WTC11 (cell line): ENCODE results near the gene RETREG3. TPM values are rescaled to one million over a fixed set of nuclear protein-coding genes. Genes with fewer than 3 reads are reported as not detected.

Source experiments
- ATAC-seq: fragments of 200-7000 bp; cut with Tn5 transposase; 2 replicates; pipeline ENCODE4 v1.10.0; 2021; ENCODE audit warnings: mild to moderate bottlenecking, moderate library complexity
- CTCF ChIA-PET: fragments of 300-600 bp; sonication (Branson Sonifier 250); formaldehyde crosslinking; loops from one replicate; lab custom pipeline; 2021; ENCODE audit warnings: antibody characterized with exemption; lab: Charles Lee
- POLR2A ChIA-PET: fragments of 350-600 bp; sonication (Branson Sonifier 250); formaldehyde crosslinking; loops from one replicate; lab custom pipeline; 2021; ENCODE audit warnings: antibody characterized with exemption; lab: Charles Lee
- DNase-seq: peaks from one replicate; pipeline ENCODE4 v3.0.0; 2021; ENCODE audit warnings: low spot score
- H3K27ac Mint-ChIP-seq: 2 replicates; pipeline ENCODE4 v1.8.0; 2021; ENCODE audit warnings: mixed read lengths
- H3K27me3 Mint-ChIP-seq: 2 replicates; pipeline ENCODE4 v1.8.0; 2021; ENCODE audit warnings: low read depth, mild to moderate bottlenecking, moderate library complexity, mixed read lengths
- H3K36me3 Mint-ChIP-seq: 2 replicates; pipeline ENCODE4 v1.8.0; 2021; ENCODE audit warnings: mixed read lengths
- H3K4me1 Mint-ChIP-seq: 2 replicates; pipeline ENCODE4 v1.8.0; 2022; ENCODE audit warnings: mixed read lengths
- H3K4me3 Mint-ChIP-seq: 2 replicates; pipeline ENCODE4 v1.8.0; 2021; ENCODE audit warnings: mild to moderate bottlenecking, moderate library complexity, mixed read lengths
- H3K9me3 Mint-ChIP-seq: 2 replicates; pipeline ENCODE4 v1.8.0; 2021; ENCODE audit warnings: mixed read lengths
- CREB1 ChIP-seq: sonication (generic); formaldehyde crosslinking; IDR thresholded peaks from 2 replicates; pipeline ENCODE4 v1.8.0; 2023; ENCODE audit warnings: mild to moderate bottlenecking, missing genetic modification reagents
- CREM ChIP-seq: sonication (generic); formaldehyde crosslinking; IDR thresholded peaks from 2 replicates; pipeline ENCODE4 v1.8.1; 2022; ENCODE audit warnings: mild to moderate bottlenecking, missing genetic modification reagents, moderate library complexity
- E2F5 ChIP-seq: sonication (generic); formaldehyde crosslinking; IDR thresholded peaks from 2 replicates; pipeline ENCODE4 v1.8.1; 2022; ENCODE audit warnings: mild to moderate bottlenecking, moderate library complexity, missing genetic modification reagents
- ESRRA ChIP-seq: sonication (generic); formaldehyde crosslinking; IDR thresholded peaks from 2 replicates; pipeline ENCODE4 v1.8.1; 2022; ENCODE audit warnings: mild to moderate bottlenecking, missing genetic modification reagents, borderline replicate concordance
- ETV6 ChIP-seq: sonication (generic); formaldehyde crosslinking; IDR thresholded peaks from 2 replicates; pipeline ENCODE4 v1.8.1; 2022; ENCODE audit warnings: mild to moderate bottlenecking, missing genetic modification reagents
- GABPB1 ChIP-seq: sonication (generic); formaldehyde crosslinking; IDR thresholded peaks from 2 replicates; pipeline ENCODE4 v1.8.1; 2023; ENCODE audit warnings: mild to moderate bottlenecking, missing genetic modification reagents
- MAX ChIP-seq: sonication (generic); formaldehyde crosslinking; IDR thresholded peaks from 2 replicates; pipeline ENCODE4 v1.8.0; 2022; ENCODE audit warnings: mild to moderate bottlenecking, missing genetic modification reagents
- NFYB ChIP-seq: sonication (generic); formaldehyde crosslinking; conservative IDR thresholded peaks from 2 replicates; pipeline ENCODE4 v1.8.0; 2022; ENCODE audit warnings: low read depth, missing genetic modification reagents
- NR3C1 ChIP-seq: sonication (generic); formaldehyde crosslinking; conservative IDR thresholded peaks from 2 replicates; pipeline ENCODE4 v1.8.1; 2023; ENCODE audit warnings: low read depth, mild to moderate bottlenecking, missing genetic modification reagents
- SP1 ChIP-seq: sonication (generic); formaldehyde crosslinking; conservative IDR thresholded peaks from 2 replicates; pipeline ENCODE4 v1.8.1; 2022; ENCODE audit warnings: missing genetic modification reagents
- TP53 ChIP-seq: sonication (generic); formaldehyde crosslinking; IDR thresholded peaks from 2 replicates; pipeline ENCODE4 v1.8.1; 2023; ENCODE audit warnings: mild to moderate bottlenecking, missing genetic modification reagents
- USF2 ChIP-seq: sonication (generic); formaldehyde crosslinking; IDR thresholded peaks from 2 replicates; pipeline ENCODE4 v1.8.1; 2023; ENCODE audit warnings: mild to moderate bottlenecking, missing genetic modification reagents, moderate library complexity
- ZBTB21 ChIP-seq: sonication (generic); formaldehyde crosslinking; IDR thresholded peaks from 2 replicates; pipeline ENCODE4 v1.8.1; 2023; ENCODE audit warnings: mild to moderate bottlenecking, missing genetic modification reagents, borderline replicate concordance
- total RNA-seq: library from RNA; stranded (reverse); gene quantifications from 3 replicates; pipeline ENCODE4 v1.2.3, GENCODE V29; 2021
- TF ChIP-seq, protein P1 (sequence below): sonication (generic); formaldehyde crosslinking; IDR thresholded peaks from 2 replicates; pipeline ENCODE4 v1.8.0; 2022; ENCODE audit warnings: mild to moderate bottlenecking, missing genetic modification reagents
- TF ChIP-seq, protein P2 (sequence below): sonication (generic); formaldehyde crosslinking; IDR thresholded peaks from 2 replicates; pipeline ENCODE4 v1.8.0; 2023; ENCODE audit warnings: missing genetic modification reagents
- TF ChIP-seq, protein P3 (sequence below): sonication (generic); formaldehyde crosslinking; IDR thresholded peaks from 2 replicates; pipeline ENCODE4 v1.8.0; 2023; ENCODE audit warnings: missing genetic modification reagents, mild to moderate bottlenecking, borderline replicate concordance
- TF ChIP-seq, protein P4 (sequence below): sonication (generic); formaldehyde crosslinking; IDR thresholded peaks from 2 replicates; pipeline ENCODE4 v1.8.0; 2022; ENCODE audit warnings: mild to moderate bottlenecking, missing genetic modification reagents

RETREG3 gene
- total RNA-seq, 1 experiment from 2014 or later = 40.4 TPM

GRCh38 chr17:42536048-42536371 lies 73.2 kb downstream of the RETREG3 start, which contains the start of gene NAGLU:
TSS of gene NAGLU (plus strand) at chr17:42536241. CDS start at chr17:42536273, 32 bp downstream.
- ChIA-PET CTCF (interaction anchor here (0.7 to 7.1 kb wide), 12 partner anchors 9 to 355 kb away, joined by 3 to 65 read pairs (median 3); partner anchors contain the start of genes CAVIN1, KCNH4, PSMC3IP and STAT3), POLR2A (interaction anchor here (0.5 to 2.3 kb wide), 4 partner anchors 13 to 170 kb away, joined by 3 to 15 read pairs (median 4); no protein-coding TSS in a partner anchor)
- ATAC-seq = peak; percentile 90
- Mint-ChIP-seq H3K27ac (peak within 1 kb of the TSS; percentile 85), H3K4me1 (peaks cover 31% of the 10 kb centered on the region), H3K9me3 (no peaks in the 10 kb centered on the region), H3K4me3 (peak within 1 kb of the TSS; percentile 74), H3K27me3 (peaks cover 22% of the 10 kb centered on the region), H3K36me3 (peaks cover 5% of the 10 kb centered on the region; the same call in 1 of the 2 replicates)
- DNase-seq = peak; percentile 86
- TF ChIP-seq TP53 (CRISPR knock-in tag) (0 out of 2 replicates have a peak, but pooled peaks have one; percentile 40), ZBTB21 (no peak), GABPB1 (CRISPR knock-in tag) (peak; percentile 68; the same call in 1 of the 2 replicates), ESRRA (CRISPR knock-in tag) (0 out of 2 replicates have a peak, but pooled peaks have one; percentile 7), ETV6 (CRISPR knock-in tag) (peak; percentile 84), E2F5 (CRISPR knock-in tag) (no peak; the same call in 1 of the 2 replicates), CREM (CRISPR knock-in tag) (0 out of 2 replicates have a peak, but pooled peaks have one; percentile 46), SP1 (CRISPR knock-in tag) (peak; percentile 46; the same call in 1 of the 2 replicates), USF2 (peak; percentile 97), CREB1 (CRISPR knock-in tag) (0 out of 2 replicates have a peak, but pooled peaks have one; percentile 25), MAX (CRISPR knock-in tag) (peak; percentile 58), NR3C1 (CRISPR knock-in tag) (no peak), NFYB (CRISPR knock-in tag) (peak; percentile 83)
- TF ChIP-seq, protein P1, sequence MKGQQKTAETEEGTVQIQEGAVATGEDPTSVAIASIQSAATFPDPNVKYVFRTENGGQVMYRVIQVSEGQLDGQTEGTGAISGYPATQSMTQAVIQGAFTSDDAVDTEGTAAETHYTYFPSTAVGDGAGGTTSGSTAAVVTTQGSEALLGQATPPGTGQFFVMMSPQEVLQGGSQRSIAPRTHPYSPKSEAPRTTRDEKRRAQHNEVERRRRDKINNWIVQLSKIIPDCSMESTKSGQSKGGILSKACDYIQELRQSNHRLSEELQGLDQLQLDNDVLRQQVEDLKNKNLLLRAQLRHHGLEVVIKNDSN (CRISPR knock-in tag) = peak; percentile 96
- TF ChIP-seq, protein P2, sequence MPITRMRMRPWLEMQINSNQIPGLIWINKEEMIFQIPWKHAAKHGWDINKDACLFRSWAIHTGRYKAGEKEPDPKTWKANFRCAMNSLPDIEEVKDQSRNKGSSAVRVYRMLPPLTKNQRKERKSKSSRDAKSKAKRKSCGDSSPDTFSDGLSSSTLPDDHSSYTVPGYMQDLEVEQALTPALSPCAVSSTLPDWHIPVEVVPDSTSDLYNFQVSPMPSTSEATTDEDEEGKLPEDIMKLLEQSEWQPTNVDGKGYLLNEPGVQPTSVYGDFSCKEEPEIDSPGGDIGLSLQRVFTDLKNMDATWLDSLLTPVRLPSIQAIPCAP (CRISPR knock-in tag) = peak; percentile 59; the same call in 1 of the 2 replicates
- TF ChIP-seq, protein P3, sequence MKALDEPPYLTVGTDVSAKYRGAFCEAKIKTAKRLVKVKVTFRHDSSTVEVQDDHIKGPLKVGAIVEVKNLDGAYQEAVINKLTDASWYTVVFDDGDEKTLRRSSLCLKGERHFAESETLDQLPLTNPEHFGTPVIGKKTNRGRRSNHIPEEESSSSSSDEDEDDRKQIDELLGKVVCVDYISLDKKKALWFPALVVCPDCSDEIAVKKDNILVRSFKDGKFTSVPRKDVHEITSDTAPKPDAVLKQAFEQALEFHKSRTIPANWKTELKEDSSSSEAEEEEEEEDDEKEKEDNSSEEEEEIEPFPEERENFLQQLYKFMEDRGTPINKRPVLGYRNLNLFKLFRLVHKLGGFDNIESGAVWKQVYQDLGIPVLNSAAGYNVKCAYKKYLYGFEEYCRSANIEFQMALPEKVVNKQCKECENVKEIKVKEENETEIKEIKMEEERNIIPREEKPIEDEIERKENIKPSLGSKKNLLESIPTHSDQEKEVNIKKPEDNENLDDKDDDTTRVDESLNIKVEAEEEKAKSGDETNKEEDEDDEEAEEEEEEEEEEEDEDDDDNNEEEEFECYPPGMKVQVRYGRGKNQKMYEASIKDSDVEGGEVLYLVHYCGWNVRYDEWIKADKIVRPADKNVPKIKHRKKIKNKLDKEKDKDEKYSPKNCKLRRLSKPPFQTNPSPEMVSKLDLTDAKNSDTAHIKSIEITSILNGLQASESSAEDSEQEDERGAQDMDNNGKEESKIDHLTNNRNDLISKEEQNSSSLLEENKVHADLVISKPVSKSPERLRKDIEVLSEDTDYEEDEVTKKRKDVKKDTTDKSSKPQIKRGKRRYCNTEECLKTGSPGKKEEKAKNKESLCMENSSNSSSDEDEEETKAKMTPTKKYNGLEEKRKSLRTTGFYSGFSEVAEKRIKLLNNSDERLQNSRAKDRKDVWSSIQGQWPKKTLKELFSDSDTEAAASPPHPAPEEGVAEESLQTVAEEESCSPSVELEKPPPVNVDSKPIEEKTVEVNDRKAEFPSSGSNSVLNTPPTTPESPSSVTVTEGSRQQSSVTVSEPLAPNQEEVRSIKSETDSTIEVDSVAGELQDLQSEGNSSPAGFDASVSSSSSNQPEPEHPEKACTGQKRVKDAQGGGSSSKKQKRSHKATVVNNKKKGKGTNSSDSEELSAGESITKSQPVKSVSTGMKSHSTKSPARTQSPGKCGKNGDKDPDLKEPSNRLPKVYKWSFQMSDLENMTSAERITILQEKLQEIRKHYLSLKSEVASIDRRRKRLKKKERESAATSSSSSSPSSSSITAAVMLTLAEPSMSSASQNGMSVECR (CRISPR knock-in tag) = no peak; the same call in 1 of the 2 replicates
- TF ChIP-seq, protein P4, sequence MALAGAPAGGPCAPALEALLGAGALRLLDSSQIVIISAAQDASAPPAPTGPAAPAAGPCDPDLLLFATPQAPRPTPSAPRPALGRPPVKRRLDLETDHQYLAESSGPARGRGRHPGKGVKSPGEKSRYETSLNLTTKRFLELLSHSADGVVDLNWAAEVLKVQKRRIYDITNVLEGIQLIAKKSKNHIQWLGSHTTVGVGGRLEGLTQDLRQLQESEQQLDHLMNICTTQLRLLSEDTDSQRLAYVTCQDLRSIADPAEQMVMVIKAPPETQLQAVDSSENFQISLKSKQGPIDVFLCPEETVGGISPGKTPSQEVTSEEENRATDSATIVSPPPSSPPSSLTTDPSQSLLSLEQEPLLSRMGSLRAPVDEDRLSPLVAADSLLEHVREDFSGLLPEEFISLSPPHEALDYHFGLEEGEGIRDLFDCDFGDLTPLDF (CRISPR knock-in tag) = 0 out of 2 replicates have a peak, but pooled peaks have one; percentile 31
